Peyer's patch (tissue), 4 donors: Measurements from ENCODE around the gene LITAFD.

Experiments
- CTCF ChIP-seq, 6 experiments: fragments of 450-650 bp in 4 of 6; fragments of 200-600 bp in 2 of 6; sonication (generic) in 1 of 6; IDR thresholded peaks; one replicate each; pipeline ENCODE4 v1.5.1; 2017 to 2019; ENCODE audit warnings: antibody characterized with exemption in 6 of 6, mild to moderate bottlenecking in 3 of 6, moderate library complexity in 1 of 6
- POLR2A ChIP-seq, 2 donors: fragments of 450-650 bp; IDR thresholded peaks; one replicate each; pipeline ENCODE4 v1.5.1; 2017; ENCODE audit warnings: antibody characterized with exemption in 2 of 2, mild to moderate bottlenecking in 2 of 2, moderate library complexity in 2 of 2

DNA sequence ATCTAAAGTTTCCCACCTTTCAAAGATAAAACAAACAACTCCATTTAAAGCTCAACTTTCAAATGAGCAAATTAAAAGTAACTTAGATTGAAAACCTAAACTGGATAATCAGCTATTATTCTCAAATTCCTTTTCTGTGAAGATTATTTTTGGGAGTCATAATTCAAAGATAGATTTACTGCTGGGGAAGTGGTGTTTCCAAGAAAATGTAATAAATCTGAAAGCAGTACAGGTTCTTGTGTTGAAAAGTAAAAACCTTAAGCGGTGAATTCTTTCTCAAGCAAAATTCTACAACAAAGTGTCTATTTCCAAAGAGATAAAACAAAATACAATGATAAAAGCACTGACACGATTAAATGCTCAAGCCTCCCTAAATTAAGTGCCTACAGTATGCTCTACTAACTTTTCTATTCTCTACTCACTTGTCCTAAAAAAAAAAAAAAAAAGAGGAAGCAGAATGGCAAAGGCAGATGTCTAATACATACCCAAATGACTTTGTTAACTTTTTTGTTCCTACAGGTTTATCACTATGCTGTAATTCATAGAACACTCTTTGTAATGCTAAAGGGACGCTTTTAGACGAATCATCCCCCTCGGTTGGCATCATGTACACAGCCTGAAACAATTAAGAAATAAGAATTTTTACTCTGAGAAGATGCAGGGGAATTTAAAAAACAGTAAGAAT, 34.5 kb downstream of the LITAFD start:
- TF ChIP-seq CTCF (IDR thresholded peaks at IDR 0.05), result no peak
- no peak for TF ChIP-seq POLR2A (IDR thresholded peaks at IDR 0.05)
